ENCODE data around the gene PARP15. TPM values are rescaled to one million over a fixed set of nuclear protein-coding genes. Genes with fewer than 3 reads are reported as not detected.

Gene PARP15
- 10 to 100 TPM; 36.6 to 38.6 TPM for total RNA-seq

- POLR2A ChIA-PET: interaction anchor here (0.8 to 6.7 kb wide), 3 partner anchors 12 to 102 kb away, joined by 3 to 63 read pairs (median 4); partner anchors contain the start of genes DTX3L and PARP9
- H3K4me1 Mint-ChIP-seq (ENCODE audit: low read depth): peaks cover 46% of the 10 kb centered on the region
- no peaks in the 10 kb centered on the region for H3K27me3 Mint-ChIP-seq (ENCODE audit: low read depth)
- DNase-seq (peak; percentile 72), ATAC-seq (peak; percentile 76)
- peak within 1 kb of the TSS; percentile 99 for H3K27ac Mint-ChIP-seq
- peaks cover 61% of the 10 kb centered on the region for H3K36me3 Mint-ChIP-seq (ENCODE audit: low read depth)
- CTCF ChIA-PET: interaction anchor here (0.5 to 2.2 kb wide), 3 partner anchors 10 to 33 kb away, joined by 3 to 6 read pairs (median 3); no protein-coding TSS in a partner anchor
- peaks cover 16% of the 10 kb centered on the region for H3K9me3 Mint-ChIP-seq (ENCODE audit: insufficient read depth)
- peak within 1 kb of the TSS; percentile 100 for H3K4me3 Mint-ChIP-seq
These were observed at the start of gene PARP15 for GRCh38 chr3:122577409-122578031. Gene PARP15 (plus strand): TSS chr3:122577650. CDS start chr3:122577668, 18 bp downstream.

GRCh38 chr3:122530164-122530563, 47.3 kb upstream of the PARP15 start:
- Mint-ChIP-seq H3K4me1 (ENCODE audit: low read depth) (peaks cover 19% of the 10 kb centered on the region), H3K9me3 (ENCODE audit: insufficient read depth) (no peaks in the 10 kb centered on the region), H3K27ac (no peak overlapping the region), H3K4me3 (no peak overlapping the region), H3K27me3 (ENCODE audit: low read depth) (no peaks in the 10 kb centered on the region), H3K36me3 (ENCODE audit: low read depth) (peaks cover 60% of the 10 kb centered on the region)
- no peak for ATAC-seq
- ChIA-PET POLR2A (no interaction called here), CTCF (no interaction called here)
- no peak for DNase-seq

- peaks cover 24% of the 10 kb centered on the region for H3K4me1 Mint-ChIP-seq (ENCODE audit: low read depth)
- DNase-seq (no peak), ATAC-seq (no peak)
- H3K4me3 Mint-ChIP-seq: no peak overlapping the region
- no peaks in the 10 kb centered on the region for H3K9me3 Mint-ChIP-seq (ENCODE audit: insufficient read depth)
- H3K27me3 Mint-ChIP-seq (ENCODE audit: low read depth): no peaks in the 10 kb centered on the region
- H3K27ac Mint-ChIP-seq: peak overlapping the region; percentile 65
- POLR2A ChIA-PET: interaction anchor here (0.6 to 1.1 kb wide), 2 partner anchors 8 to 43 kb away, joined by 3 read pairs; no protein-coding TSS in a partner anchor
- H3K36me3 Mint-ChIP-seq (ENCODE audit: low read depth): peaks cover 75% of the 10 kb centered on the region
- CTCF ChIA-PET: interaction anchor here (1.0 to 2.0 kb wide), 7 partner anchors 74 to 432 kb away, joined by 3 to 9 read pairs (median 4); no protein-coding TSS in a partner anchor
These were observed 44.0 kb upstream of the PARP15 start for GRCh38 chr3:122533480-122533879.

GRCh38 chr3:122533931-122534334, 43.5 kb upstream of the PARP15 start:
- Mint-ChIP-seq H3K27ac (no peak overlapping the region), H3K4me1 (ENCODE audit: low read depth) (peaks cover 26% of the 10 kb centered on the region), H3K4me3 (no peak overlapping the region), H3K27me3 (ENCODE audit: low read depth) (no peaks in the 10 kb centered on the region), H3K36me3 (ENCODE audit: low read depth) (peaks cover 77% of the 10 kb centered on the region), H3K9me3 (ENCODE audit: insufficient read depth) (no peaks in the 10 kb centered on the region)
- ChIA-PET POLR2A (interaction anchor here (0.6 to 1.1 kb wide), 3 partner anchors 8 to 118 kb away, joined by 3 read pairs; partner anchors contain the start of gene WDR5B), CTCF (interaction anchor here (0.6 to 2.0 kb wide), 8 partner anchors 24 to 433 kb away, joined by 3 to 9 read pairs (median 4); no protein-coding TSS in a partner anchor)
- ATAC-seq: peak; percentile 89
- peak; percentile 50 for DNase-seq

GRCh38 chr3:122535964-122536631, 41.4 kb upstream of the PARP15 start:
- no peak for ATAC-seq
- Mint-ChIP-seq H3K36me3 (ENCODE audit: low read depth) (peaks cover 80% of the 10 kb centered on the region), H3K27ac (no peak overlapping the region), H3K27me3 (ENCODE audit: low read depth) (no peaks in the 10 kb centered on the region), H3K9me3 (ENCODE audit: insufficient read depth) (no peaks in the 10 kb centered on the region), H3K4me1 (ENCODE audit: low read depth) (peaks cover 34% of the 10 kb centered on the region), H3K4me3 (no peak overlapping the region)
- no peak for DNase-seq
- ChIA-PET POLR2A (no interaction called here), CTCF (interaction anchor here (0.8 to 1.6 kb wide), 4 partner anchors 13 to 190 kb away, joined by 3 read pairs; no protein-coding TSS in a partner anchor)

- DNase-seq (no peak), ATAC-seq (no peak)
- Mint-ChIP-seq H3K27me3 (ENCODE audit: low read depth) (no peaks in the 10 kb centered on the region), H3K4me1 (ENCODE audit: low read depth) (peaks cover 34% of the 10 kb centered on the region), H3K36me3 (ENCODE audit: low read depth) (peaks cover 82% of the 10 kb centered on the region), H3K27ac (no peak overlapping the region), H3K9me3 (ENCODE audit: insufficient read depth) (no peaks in the 10 kb centered on the region), H3K4me3 (no peak overlapping the region)
- CTCF ChIA-PET: interaction anchor here (0.8 to 1.6 kb wide), 4 partner anchors 13 to 189 kb away, joined by 3 read pairs; no protein-coding TSS in a partner anchor
- POLR2A ChIA-PET: no interaction called here
These were observed 40.8 kb upstream of the PARP15 start for GRCh38 chr3:122536632-122537001.

GRCh38 chr3:122538956-122539490, 38.4 kb upstream of the PARP15 start:
- H3K4me1 Mint-ChIP-seq (ENCODE audit: low read depth): peaks cover 25% of the 10 kb centered on the region
- no peak for DNase-seq
- ChIA-PET POLR2A (no interaction called here), CTCF (no interaction called here)
- H3K27ac Mint-ChIP-seq: no peak overlapping the region
- peaks cover 75% of the 10 kb centered on the region for H3K36me3 Mint-ChIP-seq (ENCODE audit: low read depth)
- H3K27me3 Mint-ChIP-seq (ENCODE audit: low read depth): no peaks in the 10 kb centered on the region
- no peak for ATAC-seq
- H3K9me3 Mint-ChIP-seq (ENCODE audit: insufficient read depth): no peaks in the 10 kb centered on the region
- no peak overlapping the region for H3K4me3 Mint-ChIP-seq

GRCh38 chr3:122546151-122546550, 31.3 kb upstream of the PARP15 start:
- ATAC-seq (no peak), DNase-seq (no peak)
- Mint-ChIP-seq H3K27me3 (ENCODE audit: low read depth) (no peaks in the 10 kb centered on the region), H3K36me3 (ENCODE audit: low read depth) (peaks cover 79% of the 10 kb centered on the region), H3K27ac (no peak overlapping the region), H3K4me1 (ENCODE audit: low read depth) (peaks cover 9% of the 10 kb centered on the region), H3K9me3 (ENCODE audit: insufficient read depth) (no peaks in the 10 kb centered on the region), H3K4me3 (no peak overlapping the region)
- ChIA-PET CTCF (interaction anchor here (1.6 to 2.0 kb wide), 2 partner anchors 14 to 133 kb away, joined by 4 to 7 read pairs; no protein-coding TSS in a partner anchor), POLR2A (interaction anchor here (1.2 kb wide), 1 partner anchor 9 kb away, joined by 4 read pairs; no protein-coding TSS in a partner anchor)

GRCh38 chr3:122548076-122548475, 29.4 kb upstream of the PARP15 start:
- Mint-ChIP-seq H3K4me1 (ENCODE audit: low read depth) (peaks cover 10% of the 10 kb centered on the region), H3K27ac (peak overlapping the region; percentile 26), H3K36me3 (ENCODE audit: low read depth) (peaks cover 88% of the 10 kb centered on the region), H3K9me3 (ENCODE audit: insufficient read depth) (no peaks in the 10 kb centered on the region), H3K27me3 (ENCODE audit: low read depth) (no peaks in the 10 kb centered on the region), H3K4me3 (no peak overlapping the region)
- POLR2A ChIA-PET: interaction anchor here (0.7 to 1.3 kb wide), 2 partner anchors 9 to 29 kb away, joined by 3 to 4 read pairs; partner anchors contain the start of gene PARP15
- ATAC-seq (no peak), DNase-seq (no peak)
- CTCF ChIA-PET: interaction anchor here (0.6 to 2.5 kb wide), 6 partner anchors 10 to 155 kb away, joined by 3 to 17 read pairs (median 5); partner anchors contain the start of gene PARP14

- H3K27me3 Mint-ChIP-seq (ENCODE audit: low read depth): no peaks in the 10 kb centered on the region
- peaks cover 88% of the 10 kb centered on the region for H3K36me3 Mint-ChIP-seq (ENCODE audit: low read depth)
- H3K9me3 Mint-ChIP-seq (ENCODE audit: insufficient read depth): no peaks in the 10 kb centered on the region
- peak overlapping the region; percentile 26 for H3K27ac Mint-ChIP-seq
- peaks cover 13% of the 10 kb centered on the region for H3K4me1 Mint-ChIP-seq (ENCODE audit: low read depth)
- CTCF ChIA-PET: interaction anchor here (0.8 to 2.5 kb wide), 6 partner anchors 11 to 155 kb away, joined by 3 to 17 read pairs (median 5); partner anchors contain the start of gene PARP14
- POLR2A ChIA-PET: interaction anchor here (0.6 to 1.3 kb wide), 3 partner anchors 8 to 29 kb away, joined by 3 to 4 read pairs (median 3); partner anchors contain the start of gene PARP15
- no peak for ATAC-seq
- no peak overlapping the region for H3K4me3 Mint-ChIP-seq
- no peak for DNase-seq
These were observed 28.8 kb upstream of the PARP15 start for GRCh38 chr3:122548619-122549018.

- Mint-ChIP-seq H3K4me3 (no peak overlapping the region), H3K4me1 (ENCODE audit: low read depth) (peaks cover 27% of the 10 kb centered on the region), H3K36me3 (ENCODE audit: low read depth) (peaks cover 84% of the 10 kb centered on the region), H3K27me3 (ENCODE audit: low read depth) (no peaks in the 10 kb centered on the region), H3K9me3 (ENCODE audit: insufficient read depth) (no peaks in the 10 kb centered on the region), H3K27ac (no peak overlapping the region)
- POLR2A ChIA-PET: interaction anchor here (1.3 kb wide), 1 partner anchor 38 kb away, joined by 3 read pairs; the partner anchor contains the start of gene KPNA1
- CTCF ChIA-PET: interaction anchor here (2.1 to 2.4 kb wide), 2 partner anchors 126 to 160 kb away, joined by 5 to 22 read pairs; no protein-coding TSS in a partner anchor
- no peak for DNase-seq
- no peak for ATAC-seq
These were observed 24.3 kb upstream of the PARP15 start for GRCh38 chr3:122553171-122553570.

Data from activated CD8-positive, alpha-beta T cell treated with anti-CD3 and anti-CD28 coated beads, Interleukin-2, amount 10 ng/mL, durations not matched to agents 7 days and 5 days (primary cell).